Measurements from ENCODE around the gene TECPR2. TPM values are rescaled to one million over a fixed set of nuclear protein-coding genes. Genes with fewer than 3 reads are reported as not detected.

Gene TECPR2
- total RNA-seq, 1 donor from 2014 or later, result 24.5 TPM

- H3K27me3 Mint-ChIP-seq (ENCODE audit: unreplicated experiment), result no peaks in the 10 kb centered on the region
- peaks cover 2% of the 10 kb centered on the region for H3K9me3 Mint-ChIP-seq (ENCODE audit: unreplicated experiment)
- H3K36me3 Mint-ChIP-seq (ENCODE audit: unreplicated experiment), result no peaks in the 10 kb centered on the region
- no peak overlapping the region for H3K27ac Mint-ChIP-seq (ENCODE audit: unreplicated experiment)
- no peak for DNase-seq
- no peak overlapping the region for H3K4me3 Mint-ChIP-seq (ENCODE audit: unreplicated experiment)
- no peak for TF ChIP-seq CTCF (IDR thresholded peaks at IDR 0.05; ENCODE audit: partially characterized antibody, unreplicated experiment)
- H3K4me1 Mint-ChIP-seq (ENCODE audit: low read depth, unreplicated experiment), result no peaks in the 10 kb centered on the region
Measured at GRCh38 chr14:102371361-102371760, 8.6 kb downstream of the TECPR2 start.

- Mint-ChIP-seq H3K27me3 (ENCODE audit: unreplicated experiment) (no peaks in the 10 kb centered on the region), H3K4me3 (ENCODE audit: unreplicated experiment) (no peak overlapping the region), H3K9me3 (ENCODE audit: unreplicated experiment) (peaks cover 2% of the 10 kb centered on the region), H3K4me1 (ENCODE audit: low read depth, unreplicated experiment) (no peaks in the 10 kb centered on the region), H3K27ac (ENCODE audit: unreplicated experiment) (no peak overlapping the region), H3K36me3 (ENCODE audit: unreplicated experiment) (no peaks in the 10 kb centered on the region)
- no peak for TF ChIP-seq CTCF (IDR thresholded peaks at IDR 0.05; ENCODE audit: partially characterized antibody, unreplicated experiment)
- DNase-seq, result no peak
Measured at GRCh38 chr14:102373110-102373509, 10.4 kb downstream of the TECPR2 start.

- no peak for TF ChIP-seq CTCF (IDR thresholded peaks at IDR 0.05; ENCODE audit: partially characterized antibody, unreplicated experiment)
- Mint-ChIP-seq H3K27ac (ENCODE audit: unreplicated experiment) (no peak overlapping the region), H3K4me3 (ENCODE audit: unreplicated experiment) (no peak overlapping the region), H3K36me3 (ENCODE audit: unreplicated experiment) (no peaks in the 10 kb centered on the region), H3K4me1 (ENCODE audit: low read depth, unreplicated experiment) (no peaks in the 10 kb centered on the region), H3K27me3 (ENCODE audit: unreplicated experiment) (no peaks in the 10 kb centered on the region), H3K9me3 (ENCODE audit: unreplicated experiment) (peaks cover 2% of the 10 kb centered on the region)
- DNase-seq, result no peak
Measured at GRCh38 chr14:102374264-102374663, 11.5 kb downstream of the TECPR2 start.

GRCh38 chr14:102375119-102375518 lies 12.4 kb downstream of the TECPR2 start:
- Mint-ChIP-seq H3K4me1 (ENCODE audit: low read depth, unreplicated experiment) (no peaks in the 10 kb centered on the region), H3K27me3 (ENCODE audit: unreplicated experiment) (no peaks in the 10 kb centered on the region), H3K36me3 (ENCODE audit: unreplicated experiment) (no peaks in the 10 kb centered on the region), H3K27ac (ENCODE audit: unreplicated experiment) (no peak overlapping the region), H3K9me3 (ENCODE audit: unreplicated experiment) (peaks cover 2% of the 10 kb centered on the region), H3K4me3 (ENCODE audit: unreplicated experiment) (no peak overlapping the region)
- no peak for TF ChIP-seq CTCF (IDR thresholded peaks at IDR 0.05; ENCODE audit: partially characterized antibody, unreplicated experiment)
- DNase-seq, result no peak

GRCh38 chr14:102377696-102378095 lies 15.0 kb downstream of the TECPR2 start:
- Mint-ChIP-seq H3K27me3 (ENCODE audit: unreplicated experiment) (peaks cover 2% of the 10 kb centered on the region), H3K9me3 (ENCODE audit: unreplicated experiment) (peaks cover 2% of the 10 kb centered on the region), H3K27ac (ENCODE audit: unreplicated experiment) (no peak overlapping the region), H3K4me1 (ENCODE audit: low read depth, unreplicated experiment) (no peaks in the 10 kb centered on the region), H3K4me3 (ENCODE audit: unreplicated experiment) (no peak overlapping the region), H3K36me3 (ENCODE audit: unreplicated experiment) (no peaks in the 10 kb centered on the region)
- DNase-seq, result no peak
- no peak for TF ChIP-seq CTCF (IDR thresholded peaks at IDR 0.05; ENCODE audit: partially characterized antibody, unreplicated experiment)
